Measurements from ENCODE around the gene PPM1F. TPM values are rescaled to one million over a fixed set of nuclear protein-coding genes. Genes with fewer than 3 reads are reported as not detected.

Gene PPM1F
- total and polyA plus RNA-seq, 2 donors (not counting 1 experiment from before 2014, with no cell fraction given): 18.1 to 30.0 TPM

DNA sequence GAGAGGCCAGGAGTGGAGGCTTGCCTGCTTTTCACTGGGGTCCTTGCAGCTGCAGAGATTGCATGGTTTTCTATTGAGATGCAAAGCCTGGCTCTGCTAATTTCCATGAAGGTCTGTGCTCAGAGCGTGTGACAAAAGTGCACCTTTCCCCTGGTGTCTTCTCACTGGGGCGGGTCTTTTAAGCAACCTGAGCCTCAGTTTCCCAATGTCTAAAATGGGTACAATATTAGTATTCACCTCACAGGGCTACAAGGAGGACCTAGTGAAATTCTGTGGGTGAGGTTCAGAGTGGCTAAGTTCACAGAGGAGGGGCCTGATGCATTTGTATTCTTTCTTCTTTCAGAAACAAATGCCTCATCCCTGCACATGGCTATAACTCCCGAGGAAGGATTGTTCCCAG lies 20.3 kb downstream of the PPM1F start:
- H3K4me3 Mint-ChIP-seq: no peak overlapping the region
- intact Hi-C loops (cut with micrococcal nuclease): no loop called here

DNA sequence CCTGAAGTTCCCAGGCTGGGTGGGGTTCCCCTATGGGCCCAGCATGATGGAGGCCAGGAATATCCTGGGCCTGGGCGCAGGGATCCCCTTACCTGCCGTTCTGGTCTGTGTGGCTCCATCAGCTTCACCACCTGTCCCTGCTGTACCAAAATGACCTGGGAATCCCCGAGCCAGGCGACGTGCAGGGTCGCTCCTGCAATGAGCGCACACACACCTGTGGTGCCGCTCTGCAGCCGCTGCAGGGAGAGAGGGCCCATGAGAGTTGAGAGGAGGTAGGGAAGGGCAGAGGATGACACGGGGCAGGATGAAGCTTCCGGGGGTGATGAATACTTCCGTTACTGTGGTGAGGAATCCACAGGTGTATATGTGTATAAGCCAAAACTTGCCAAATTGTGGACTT lies 21.6 kb downstream of the PPM1F start:
- Mint-ChIP-seq H3K4me1 (peaks cover 10% of the 10 kb centered on the region), H3K27ac (no peak overlapping the region), H3K9me3 (ENCODE audit: insufficient read depth) (no peaks in the 10 kb centered on the region), H3K4me3 (no peak overlapping the region), H3K27me3 (no peaks in the 10 kb centered on the region)
- peaks cover 30% of the 10 kb centered on the region for H3K79me2 ChIP-seq (ENCODE audit: control insufficient read depth, insufficient read depth, low read length)
- ChIA-PET CTCF (no interaction called here), POLR2A (no interaction called here)
- H4K20me1 ChIP-seq (ENCODE audit: control insufficient read depth, insufficient read depth, low read length, poor library complexity, severe bottlenecking): peaks cover 5% of the 10 kb centered on the region
- no peak overlapping the region for H3K27ac ChIP-seq (ENCODE audit: low read length in 2 of 2)
- H3K9ac ChIP-seq (ENCODE audit: low read length): no peak overlapping the region
- H3K27me3 ChIP-seq (replicated peaks in 1 of 4; ENCODE audit: control extremely low read depth in 1 of 4, control insufficient read depth in 3 of 4, insufficient read depth in 4 of 4, low read length in 3 of 4): no peaks in the 10 kb centered on the region
- peaks cover 11 to 12% of the 10 kb centered on the region in 2 donors for H3K4me1 ChIP-seq (ENCODE audit: control insufficient read depth in 2 of 2, insufficient read depth in 2 of 2, low read length in 2 of 2)
- 96% methylated on average over 9 of the region's 12 CpGs for WGBS (ENCODE audit: insufficient coverage)
- peaks cover 0 to 4% (median 0%) of the 10 kb centered on the region in 3 donors for H3K9me3 ChIP-seq (ENCODE audit: control extremely low read depth in 1 of 3, control insufficient read depth in 2 of 3, insufficient read depth in 1 of 3, low read length in 2 of 3)
- ATAC-seq (ENCODE audit: low read depth) (no peak), DNase-seq (no peak)
- H3K36me3 ChIP-seq (replicated peaks in 1 of 2; ENCODE audit: control extremely low read depth in 1 of 2, control insufficient read depth in 1 of 2, extremely low read depth in 1 of 2, insufficient read depth in 2 of 2, low read length in 1 of 2): peaks cover 0 to 52% of the 10 kb centered on the region in 2 experiments
- H3K4me3 ChIP-seq (ENCODE audit: control extremely low read depth in 1 of 5, extremely low read depth in 1 of 5, insufficient read depth in 1 of 5, low read depth in 2 of 5, low read length in 4 of 5): no peak overlapping the region
- intact Hi-C loops (cut with micrococcal nuclease): no loop called here
- no peak overlapping the region for H3K4me2 ChIP-seq (replicated peaks; ENCODE audit: low read depth, low read length, poor library complexity, severe bottlenecking)
- H2AFZ ChIP-seq (ENCODE audit: insufficient read depth, low read depth, low read length, poor library complexity, severe bottlenecking): no peak overlapping the region
- TF ChIP-seq EZH2 (IDR thresholded peaks at IDR 0.05; ENCODE audit: borderline replicate concordance, insufficient read depth, low read depth, low read length, poor library complexity, severe bottlenecking): no peak
- TF ChIP-seq, protein P1, sequence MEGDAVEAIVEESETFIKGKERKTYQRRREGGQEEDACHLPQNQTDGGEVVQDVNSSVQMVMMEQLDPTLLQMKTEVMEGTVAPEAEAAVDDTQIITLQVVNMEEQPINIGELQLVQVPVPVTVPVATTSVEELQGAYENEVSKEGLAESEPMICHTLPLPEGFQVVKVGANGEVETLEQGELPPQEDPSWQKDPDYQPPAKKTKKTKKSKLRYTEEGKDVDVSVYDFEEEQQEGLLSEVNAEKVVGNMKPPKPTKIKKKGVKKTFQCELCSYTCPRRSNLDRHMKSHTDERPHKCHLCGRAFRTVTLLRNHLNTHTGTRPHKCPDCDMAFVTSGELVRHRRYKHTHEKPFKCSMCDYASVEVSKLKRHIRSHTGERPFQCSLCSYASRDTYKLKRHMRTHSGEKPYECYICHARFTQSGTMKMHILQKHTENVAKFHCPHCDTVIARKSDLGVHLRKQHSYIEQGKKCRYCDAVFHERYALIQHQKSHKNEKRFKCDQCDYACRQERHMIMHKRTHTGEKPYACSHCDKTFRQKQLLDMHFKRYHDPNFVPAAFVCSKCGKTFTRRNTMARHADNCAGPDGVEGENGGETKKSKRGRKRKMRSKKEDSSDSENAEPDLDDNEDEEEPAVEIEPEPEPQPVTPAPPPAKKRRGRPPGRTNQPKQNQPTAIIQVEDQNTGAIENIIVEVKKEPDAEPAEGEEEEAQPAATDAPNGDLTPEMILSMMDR (IDR thresholded peaks at IDR 0.05): no peak

More for the DNA sequence above, 20.3 kb downstream of the PPM1F start:
- H3K27me3 ChIP-seq (replicated peaks in 1 of 4; ENCODE audit: control extremely low read depth in 1 of 4, control insufficient read depth in 3 of 4, insufficient read depth in 4 of 4, low read length in 3 of 4): no peaks in the 10 kb centered on the region
- no peak overlapping the region for H3K4me2 ChIP-seq (replicated peaks; ENCODE audit: low read depth, low read length, poor library complexity, severe bottlenecking)
- Mint-ChIP-seq H3K27ac (no peak overlapping the region), H3K4me1 (peaks cover 17% of the 10 kb centered on the region), H3K27me3 (no peaks in the 10 kb centered on the region), H3K9me3 (ENCODE audit: insufficient read depth) (no peaks in the 10 kb centered on the region)
- peaks cover 0 to 4% (median 0%) of the 10 kb centered on the region in 3 donors for H3K9me3 ChIP-seq (ENCODE audit: control extremely low read depth in 1 of 3, control insufficient read depth in 2 of 3, insufficient read depth in 1 of 3, low read length in 2 of 3)
- no peak overlapping the region for H3K27ac ChIP-seq (ENCODE audit: low read length in 2 of 2)
- TF ChIP-seq, protein P1 (IDR thresholded peaks at IDR 0.05): no peak
- no peak for TF ChIP-seq EZH2 (IDR thresholded peaks at IDR 0.05; ENCODE audit: borderline replicate concordance, insufficient read depth, low read depth, low read length, poor library complexity, severe bottlenecking)
- no CpG with 5 or more reads among the region's 3 CpGs for WGBS (ENCODE audit: insufficient coverage)
- H3K36me3 ChIP-seq (replicated peaks in 1 of 2; ENCODE audit: control extremely low read depth in 1 of 2, control insufficient read depth in 1 of 2, extremely low read depth in 1 of 2, insufficient read depth in 2 of 2, low read length in 1 of 2): peaks cover 0 to 47% of the 10 kb centered on the region in 2 experiments
- peaks cover 5% of the 10 kb centered on the region for H4K20me1 ChIP-seq (ENCODE audit: control insufficient read depth, insufficient read depth, low read length, poor library complexity, severe bottlenecking)
- ChIA-PET CTCF (no interaction called here), POLR2A (no interaction called here)
- H3K4me1 ChIP-seq (ENCODE audit: control insufficient read depth in 2 of 2, insufficient read depth in 2 of 2, low read length in 2 of 2): peaks cover 24 to 25% of the 10 kb centered on the region in 2 donors
- ATAC-seq (ENCODE audit: low read depth): no peak
- H3K79me2 ChIP-seq (ENCODE audit: control insufficient read depth, insufficient read depth, low read length): peaks cover 30% of the 10 kb centered on the region
- H2AFZ ChIP-seq (ENCODE audit: insufficient read depth, low read depth, low read length, poor library complexity, severe bottlenecking): no peak overlapping the region
- H3K4me3 ChIP-seq (ENCODE audit: control extremely low read depth in 1 of 5, extremely low read depth in 1 of 5, insufficient read depth in 1 of 5, low read depth in 2 of 5, low read length in 4 of 5): no peak overlapping the region
- no peak overlapping the region for H3K9ac ChIP-seq (ENCODE audit: low read length)
- no peak for DNase-seq

Data from B cell (primary cell).